ENCODE results near the gene TFE3.

- TF ChIP-seq CTCF (IDR thresholded peaks at IDR 0.05): no peak
- TF ChIP-seq POLR2A (IDR thresholded peaks at IDR 0.05): no peak
Measured at GRCh38 chrX:49003696-49004095, 39.5 kb downstream of the TFE3 start.

Measured in uterus (tissue), 2 donors.